LoVo (cell line): ENCODE data around the gene AOPEP.

Source experiments
- DNase-seq: peaks from one replicate; pipeline ENCODE4 v3.0.0-alpha.2; 2016; ENCODE audit warnings: low spot score

AOPEP gene

DNA sequence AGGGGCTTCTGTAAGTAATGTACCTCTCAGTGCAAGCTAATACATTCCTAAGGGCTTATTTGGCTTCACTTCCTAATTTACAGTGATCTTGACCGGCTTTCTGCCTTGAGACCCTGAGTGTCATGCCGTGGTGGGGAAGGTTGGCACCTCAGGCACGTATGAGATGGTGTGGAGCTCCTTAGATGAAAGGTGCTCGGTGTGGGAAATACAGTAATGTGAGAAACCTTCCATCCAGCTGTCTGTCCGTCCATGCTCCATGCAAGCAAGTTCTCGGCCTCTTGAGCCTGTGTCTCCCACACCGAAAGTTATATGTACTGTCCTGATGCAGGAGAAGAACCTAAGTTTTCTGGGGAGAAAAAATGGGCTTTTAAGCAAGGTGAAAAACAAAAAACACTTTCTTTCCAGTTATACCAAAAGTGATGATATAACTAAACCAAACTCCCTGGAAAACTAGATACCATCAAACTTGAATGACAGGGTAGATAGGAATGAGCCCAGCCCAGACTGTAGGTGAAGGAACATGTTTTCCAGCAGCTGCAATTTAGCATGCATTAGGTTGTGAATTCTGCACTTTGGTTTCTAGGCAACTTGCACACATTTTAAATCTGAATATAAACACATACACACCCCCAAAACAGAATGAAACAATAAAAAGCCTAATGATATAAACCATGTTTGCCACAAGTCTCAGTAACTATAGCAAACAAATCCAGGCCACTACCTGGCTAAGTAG is 311.5 kb downstream of the AOPEP start:
- DNase-seq, result no peak

- DNase-seq, result no peak
Observed at GRCh38 chr9:95038666-95039065, 312.2 kb downstream of the AOPEP start.

- no peak for DNase-seq
Observed at GRCh38 chr9:95040106-95040505, 313.6 kb downstream of the AOPEP start.

DNA sequence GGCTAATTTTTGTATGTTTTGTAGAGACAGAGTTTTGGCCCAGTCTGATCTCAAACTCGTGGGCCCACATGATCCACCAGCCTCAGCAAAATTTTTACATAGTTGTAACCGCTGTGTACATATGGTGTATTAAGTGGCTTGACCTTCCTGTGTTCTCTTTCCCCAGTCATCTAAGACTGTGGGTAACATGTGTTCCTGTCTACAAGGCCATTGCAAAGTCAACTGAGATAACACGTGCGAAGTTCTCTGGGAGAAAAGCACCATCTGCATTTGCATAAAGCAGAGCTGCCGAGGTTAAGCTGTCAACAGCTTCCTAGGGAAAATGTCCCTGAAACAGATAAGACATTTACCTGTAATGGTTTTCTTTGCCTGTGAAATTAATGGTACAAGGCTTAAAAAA is 317.3 kb downstream of the AOPEP start:
- DNase-seq, result no peak

GRCh38 chr9:95044731-95045508 is 318.4 kb downstream of the AOPEP start:
- no peak for DNase-seq

GRCh38 chr9:95045751-95046150 is 319.3 kb downstream of the AOPEP start:
- DNase-seq, result no peak

- DNase-seq, result no peak
Observed at GRCh38 chr9:95047452-95048224, 321.1 kb downstream of the AOPEP start.

DNA sequence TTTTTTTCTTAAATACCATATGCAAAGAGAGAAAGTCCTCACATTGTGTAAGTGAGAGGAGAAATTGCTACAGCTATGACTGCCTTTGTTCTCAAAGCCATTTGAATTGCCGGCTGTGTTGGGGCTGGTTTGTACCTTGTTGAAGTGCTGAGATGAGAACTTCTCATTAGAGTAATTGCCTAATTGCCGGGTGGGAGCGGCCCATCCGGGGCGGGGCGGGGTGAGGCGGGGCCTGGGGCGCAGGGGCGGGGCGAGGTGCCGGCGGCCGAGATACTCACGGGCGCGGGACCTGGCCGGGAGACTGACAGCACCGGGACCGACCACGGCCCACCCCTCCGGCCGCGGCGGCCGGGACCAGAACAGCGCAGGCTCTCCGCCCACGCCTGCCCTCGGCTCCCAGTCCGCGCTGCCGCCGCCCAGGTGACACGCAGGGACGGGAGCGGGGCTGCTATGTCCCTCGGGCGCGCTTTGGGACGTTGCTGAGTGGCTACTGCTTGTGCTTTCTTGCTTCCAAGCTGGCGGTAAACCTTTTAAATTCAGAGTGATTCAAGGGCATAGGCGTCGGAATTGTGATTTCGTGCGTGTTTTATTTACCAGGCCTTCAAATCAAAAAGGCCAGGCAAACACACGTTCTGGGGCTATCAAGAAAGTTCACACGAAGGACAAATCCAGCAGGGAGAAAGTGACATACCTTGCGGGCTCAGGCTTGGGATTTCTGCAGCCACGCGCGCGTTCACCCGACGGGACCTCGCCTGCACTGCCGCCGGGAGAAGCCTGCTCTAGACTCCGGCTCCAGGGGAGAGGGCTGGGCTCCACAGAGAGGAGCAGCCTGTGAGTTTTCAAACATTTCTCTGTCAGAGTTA is 322.0 kb downstream of the AOPEP start:
- DNase-seq, result peak; percentile 65

DNA sequence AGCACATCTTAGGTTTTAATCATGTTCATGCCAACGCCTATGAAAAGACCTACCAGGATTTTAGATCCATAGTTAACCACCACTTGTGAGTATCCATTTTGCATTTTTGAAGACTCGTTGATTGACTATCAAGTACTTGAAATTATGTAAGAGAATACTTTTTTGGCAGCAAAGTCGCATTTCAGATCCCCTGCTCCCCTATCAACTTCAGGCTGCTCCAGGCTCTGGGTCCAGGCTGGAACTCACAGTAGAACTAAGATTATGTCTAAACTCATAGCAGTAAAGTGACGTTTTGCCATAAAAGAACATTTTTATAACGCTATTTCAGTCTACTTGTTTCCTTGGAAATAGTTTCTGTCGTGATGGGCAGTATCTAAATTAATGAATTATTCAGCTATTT is 323.3 kb downstream of the AOPEP start:
- DNase-seq, result no peak

GRCh38 chr9:95053611-95054570 is 327.4 kb downstream of the AOPEP start:
- DNase-seq, result no peak

GRCh38 chr9:95055334-95055850 is 328.9 kb downstream of the AOPEP start:
- DNase-seq, result no peak

DNA sequence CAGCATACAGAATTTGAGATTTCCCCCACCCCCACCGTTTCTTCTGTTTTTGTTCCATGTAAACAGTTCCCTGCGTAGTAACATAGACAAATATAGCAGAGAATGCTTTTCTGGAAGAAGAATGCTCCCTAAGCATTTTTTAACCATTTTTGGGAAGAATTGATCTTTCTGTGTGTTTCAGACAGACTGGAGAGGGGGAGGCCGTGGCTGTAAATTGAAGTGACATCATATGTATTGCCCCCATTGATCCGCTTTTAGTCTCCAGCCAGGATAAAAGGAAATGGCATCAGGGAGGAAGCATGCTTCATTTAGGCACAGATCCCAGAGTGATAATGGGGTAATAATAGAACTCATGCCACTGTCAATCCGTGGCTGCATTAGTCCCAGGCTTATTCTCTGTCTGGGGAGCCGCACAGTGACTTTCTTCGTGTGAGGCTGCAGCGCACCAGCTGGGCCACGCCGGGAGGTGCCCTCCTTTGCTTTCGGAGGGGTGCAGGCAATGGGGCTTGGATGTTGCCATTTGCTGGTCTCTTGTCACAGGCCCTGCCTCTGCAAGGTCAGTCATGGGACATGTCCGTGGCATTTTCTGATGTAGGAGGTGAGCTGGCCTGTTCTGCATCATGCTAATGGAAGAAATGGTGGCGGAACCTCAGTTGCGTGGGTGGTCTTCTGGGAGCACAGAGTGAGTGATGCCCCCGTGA is 329.5 kb downstream of the AOPEP start:
- no peak for DNase-seq

- no peak for DNase-seq
Observed at GRCh38 chr9:95057101-95057500, 330.6 kb downstream of the AOPEP start.

- DNase-seq, result no peak
Observed at GRCh38 chr9:95058121-95058785, 331.8 kb downstream of the AOPEP start.

- no peak for DNase-seq
Observed at GRCh38 chr9:95058795-95059386, 332.4 kb downstream of the AOPEP start.

DNA sequence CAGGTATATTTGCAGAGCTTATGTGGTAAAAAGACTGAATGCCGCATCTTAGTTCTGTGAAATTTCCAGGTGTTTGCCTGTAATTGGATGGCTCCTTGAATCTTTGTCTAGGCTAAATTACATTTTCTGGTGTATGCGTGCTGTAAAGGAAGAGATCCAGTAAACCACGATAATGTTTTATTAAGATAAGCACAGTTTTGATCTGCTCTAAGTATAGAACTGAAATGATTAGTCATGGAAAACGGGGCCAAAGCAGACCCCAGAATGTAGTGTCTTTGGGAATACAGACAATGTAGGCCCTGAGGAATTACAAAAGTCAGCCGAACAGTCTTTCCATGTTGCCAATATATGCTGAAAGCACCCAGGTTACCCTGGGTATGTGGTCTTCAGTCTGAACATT is 333.7 kb downstream of the AOPEP start:
- DNase-seq, result no peak

GRCh38 chr9:95060916-95061315 is 334.4 kb downstream of the AOPEP start:
- DNase-seq, result no peak

- no peak for DNase-seq
Observed at GRCh38 chr9:95061916-95062595, 335.6 kb downstream of the AOPEP start.
